ENCODE measurements around the gene DMPK.
"Not testable (repeated sequence)": the region's sequence is repeated elsewhere in the genome, so short reads cannot be mapped to it uniquely, and the experiment has no call there.

DMPK gene

GRCh38 chr19:45814851-45815480 lies 32.7 kb upstream of the DMPK start, which contains the start of gene RSPH6A:
TSS of gene RSPH6A (minus strand) at chr19:45815308. CDS start at chr19:45815176, 132 bp downstream.
- DNase-seq: no peak

GRCh38 chr19:45814166-45814780 lies 32.0 kb upstream of the DMPK start:
- DNase-seq: no peak

- no peak for DNase-seq
Observed at GRCh38 chr19:45812297-45812696, 30.0 kb upstream of the DMPK start.

- peak; percentile 26 for DNase-seq
Observed at GRCh38 chr19:45809643-45810159, 27.4 kb upstream of the DMPK start.

- no peak for DNase-seq
Observed at GRCh38 chr19:45805719-45806118, 23.4 kb upstream of the DMPK start.

- no peak for DNase-seq
Observed at GRCh38 chr19:45804959-45805230, 22.6 kb upstream of the DMPK start.

GRCh38 chr19:45804140-45804958 lies 22.1 kb upstream of the DMPK start:
- DNase-seq: no peak

- no peak for DNase-seq
Observed at GRCh38 chr19:45801603-45802175, 19.4 kb upstream of the DMPK start.

- no peak for DNase-seq
Observed at GRCh38 chr19:45800070-45800553, 17.8 kb upstream of the DMPK start.

GRCh38 chr19:45799541-45799940 lies 17.3 kb upstream of the DMPK start:
- DNase-seq: not testable (repeated sequence)

- DNase-seq: peak; percentile 20
Observed at GRCh38 chr19:45798995-45799517, 16.8 kb upstream of the DMPK start.

GRCh38 chr19:45794627-45795026 lies 12.3 kb upstream of the DMPK start:
- DNase-seq: no peak

GRCh38 chr19:45793876-45794275 lies 11.6 kb upstream of the DMPK start:
- no peak for DNase-seq

- no peak for DNase-seq
Observed at GRCh38 chr19:45793178-45793564, 10.9 kb upstream of the DMPK start.

GRCh38 chr19:45792470-45793177 lies 10.3 kb upstream of the DMPK start, which contains the start of gene DMWD:
TSS of gene DMWD (minus strand) at chr19:45792845. CDS start at chr19:45792756, 89 bp downstream.
- DNase-seq: peak; percentile 94

- DNase-seq: no peak
Observed at GRCh38 chr19:45791744-45792469, 9.6 kb upstream of the DMPK start.

GRCh38 chr19:45790942-45791341 lies 8.7 kb upstream of the DMPK start:
- DNase-seq: peak; percentile 69

GRCh38 chr19:45789035-45789786 lies 6.9 kb upstream of the DMPK start:
- no peak for DNase-seq

GRCh38 chr19:45786533-45786894 lies 4.2 kb upstream of the DMPK start:
- DNase-seq: no peak

GRCh38 chr19:45785781-45786532 lies 3.7 kb upstream of the DMPK start:
- DNase-seq: no peak
